ENCODE results near the gene TCF4. TPM values are rescaled to one million over a fixed set of nuclear protein-coding genes. Genes with fewer than 3 reads are reported as not detected.

The TCF4 gene
- total and polyA plus RNA-seq, 8 donors, result 5.1 to 187 (median 39.9) TPM

DNA sequence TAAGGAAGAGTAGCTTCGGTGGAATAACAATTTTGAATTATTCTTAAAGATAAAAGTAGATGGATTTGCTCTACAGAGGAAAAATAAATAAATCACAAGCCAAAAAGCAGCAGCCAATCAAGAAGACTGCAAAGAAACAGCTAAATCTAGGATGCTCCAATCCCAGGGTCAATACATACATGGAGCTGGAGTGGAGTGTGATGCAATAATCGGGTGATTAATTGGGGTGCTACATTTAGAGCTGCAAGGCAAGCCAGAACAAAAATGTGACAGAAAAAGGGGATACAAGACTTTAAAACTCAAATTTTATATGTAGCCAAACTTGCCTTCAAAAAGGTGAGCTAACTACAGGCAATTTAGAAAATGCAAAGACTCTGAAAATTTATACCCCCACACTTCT is 215.8 kb downstream of the TCF4 start:
- Histone ChIP-seq H3K27ac (no peak overlapping the region), H3K9me3 (peaks cover 0 to 6% (median 3%) of the 10 kb centered on the region in 4 donors), H3K4me3 (no peak overlapping the region), H3K27me3 (no peaks in the 10 kb centered on the region), H3K4me1 (no peaks in the 10 kb centered on the region), H3K36me3 (no peaks in the 10 kb centered on the region)
- intact Hi-C loops (cut with DNase I; ENCODE audit: low total_unique reads), result no loop called here
- TF ChIP-seq POLR2A (IDR thresholded peaks at IDR 0.05), result no peak
- TF ChIP-seq POLR2AphosphoS5 (IDR thresholded peaks at IDR 0.05), result no peak
- no peak for DNase-seq
- WGBS, 5 donors, result 67 to 86% (median 72%) methylated on average over 2 of the region's 2 CpGs

DNA sequence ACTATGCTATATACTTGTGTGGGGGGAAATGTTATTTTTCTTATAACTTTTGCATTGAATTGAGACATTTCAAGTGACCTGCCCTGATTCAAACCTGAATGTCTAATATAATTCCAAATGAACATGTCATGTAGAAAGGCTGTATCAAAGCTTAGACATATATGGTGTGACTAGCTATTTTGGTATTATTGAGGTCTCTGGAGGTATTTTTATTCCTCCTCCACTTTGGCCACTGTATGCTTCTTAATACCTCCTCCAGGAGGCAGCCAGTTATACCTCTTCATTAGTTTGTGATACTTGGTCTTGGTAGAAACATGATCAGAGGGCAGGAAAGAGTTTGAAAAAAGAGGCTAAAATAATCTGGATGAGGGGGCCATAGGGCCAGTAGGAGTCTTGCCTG is 217.1 kb downstream of the TCF4 start:
- TF ChIP-seq POLR2AphosphoS5 (IDR thresholded peaks at IDR 0.05) (no peak), EP300 (IDR thresholded peaks at IDR 0.05) (no peak), POLR2A (IDR thresholded peaks at IDR 0.05) (no peak)
- TF ChIP-seq, protein P1, sequence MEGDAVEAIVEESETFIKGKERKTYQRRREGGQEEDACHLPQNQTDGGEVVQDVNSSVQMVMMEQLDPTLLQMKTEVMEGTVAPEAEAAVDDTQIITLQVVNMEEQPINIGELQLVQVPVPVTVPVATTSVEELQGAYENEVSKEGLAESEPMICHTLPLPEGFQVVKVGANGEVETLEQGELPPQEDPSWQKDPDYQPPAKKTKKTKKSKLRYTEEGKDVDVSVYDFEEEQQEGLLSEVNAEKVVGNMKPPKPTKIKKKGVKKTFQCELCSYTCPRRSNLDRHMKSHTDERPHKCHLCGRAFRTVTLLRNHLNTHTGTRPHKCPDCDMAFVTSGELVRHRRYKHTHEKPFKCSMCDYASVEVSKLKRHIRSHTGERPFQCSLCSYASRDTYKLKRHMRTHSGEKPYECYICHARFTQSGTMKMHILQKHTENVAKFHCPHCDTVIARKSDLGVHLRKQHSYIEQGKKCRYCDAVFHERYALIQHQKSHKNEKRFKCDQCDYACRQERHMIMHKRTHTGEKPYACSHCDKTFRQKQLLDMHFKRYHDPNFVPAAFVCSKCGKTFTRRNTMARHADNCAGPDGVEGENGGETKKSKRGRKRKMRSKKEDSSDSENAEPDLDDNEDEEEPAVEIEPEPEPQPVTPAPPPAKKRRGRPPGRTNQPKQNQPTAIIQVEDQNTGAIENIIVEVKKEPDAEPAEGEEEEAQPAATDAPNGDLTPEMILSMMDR (IDR thresholded peaks at IDR 0.05), result no peak
- Histone ChIP-seq H3K27me3 (no peaks in the 10 kb centered on the region), H3K4me1 (no peaks in the 10 kb centered on the region), H3K4me3 (no peak overlapping the region), H3K9me3 (peaks cover 0 to 6% (median 3%) of the 10 kb centered on the region in 4 donors), H3K36me3 (no peaks in the 10 kb centered on the region), H3K27ac (no peak overlapping the region)
- DNase-seq, result no peak
- intact Hi-C loops (cut with DNase I; ENCODE audit: low total_unique reads), result no loop called here

DNA sequence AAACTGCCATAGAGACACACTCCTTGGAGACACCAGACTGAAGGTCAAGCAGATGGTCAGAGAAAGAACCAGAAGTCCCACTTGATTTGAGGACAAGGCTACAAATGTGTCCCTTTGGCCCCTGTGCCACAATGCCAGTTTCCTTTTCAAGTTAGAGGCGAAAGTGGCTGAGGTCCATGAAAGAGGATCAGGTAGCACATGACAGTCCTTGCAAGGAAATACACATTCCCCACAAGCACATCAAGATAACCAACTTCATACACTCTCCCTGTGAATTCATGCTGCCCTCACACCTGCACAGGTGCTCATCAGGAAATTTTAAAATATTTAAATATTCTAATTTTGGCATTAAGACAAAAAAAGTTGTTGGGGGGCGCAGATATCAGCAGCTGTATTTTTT is 218.6 kb downstream of the TCF4 start:
- 89 to 97% (median 94%) methylated on average over 2 of the region's 2 CpGs for WGBS, 5 donors
- no peaks in the 10 kb centered on the region for H3K27me3 ChIP-seq
- H3K9me3 ChIP-seq, result peaks cover 0 to 6% (median 3%) of the 10 kb centered on the region in 4 donors
- H3K4me3 ChIP-seq, result no peak overlapping the region
- TF ChIP-seq POLR2A (IDR thresholded peaks at IDR 0.05) (no peak), POLR2AphosphoS5 (IDR thresholded peaks at IDR 0.05) (no peak), EP300 (IDR thresholded peaks at IDR 0.05) (no peak)
- TF ChIP-seq, protein P1 (IDR thresholded peaks at IDR 0.05), result no peak
- no peak overlapping the region for H3K27ac ChIP-seq
- no peaks in the 10 kb centered on the region for H3K36me3 ChIP-seq
- no peak for DNase-seq
- intact Hi-C loops (cut with DNase I; ENCODE audit: low total_unique reads), result no loop called here
- no peaks in the 10 kb centered on the region for H3K4me1 ChIP-seq

DNA sequence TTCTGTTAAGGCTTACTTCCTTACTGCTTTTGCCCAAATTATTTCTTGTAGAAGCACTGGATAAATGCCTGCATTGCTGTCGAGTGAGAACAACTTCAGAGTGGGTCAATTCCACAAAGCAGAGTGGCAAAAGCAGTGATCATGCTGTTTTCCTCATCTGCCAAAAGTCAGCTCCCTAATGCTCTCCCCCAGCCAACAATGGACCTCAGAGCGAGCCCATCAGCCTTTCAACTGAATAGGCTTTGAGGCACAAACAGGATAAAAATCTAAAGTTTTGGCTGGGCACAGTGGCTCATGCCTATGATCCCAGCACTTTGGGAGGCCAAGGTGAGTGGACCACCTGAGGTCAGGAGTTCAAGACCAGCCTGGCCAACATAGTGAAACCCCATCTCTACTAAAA is 222.7 kb downstream of the TCF4 start:
- intact Hi-C loops (cut with DNase I; ENCODE audit: low total_unique reads), result no loop called here
- WGBS, 5 donors, result 73 to 87% (median 79%) methylated on average over 2 of the region's 2 CpGs
- H3K27ac ChIP-seq, result no peak overlapping the region

DNA sequence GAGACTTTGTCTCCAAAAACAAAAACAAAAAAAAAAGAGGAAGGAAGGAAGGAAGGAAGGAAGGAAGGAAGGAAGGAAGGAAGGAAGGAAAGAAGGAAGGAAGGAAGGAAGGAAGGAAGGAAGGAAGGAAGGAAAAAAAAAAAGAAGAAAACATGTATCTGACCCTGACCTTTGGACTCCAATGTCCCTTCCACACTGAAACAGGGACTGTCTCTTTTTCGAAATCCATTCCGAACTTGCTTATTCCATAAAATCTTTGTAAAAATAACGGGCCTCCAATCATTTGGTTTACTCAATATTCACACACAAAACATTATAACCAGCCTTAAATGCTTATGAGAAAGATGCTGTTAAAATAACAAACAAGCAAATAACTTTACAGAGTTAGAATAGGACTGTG is 225.7 kb downstream of the TCF4 start:
- Histone ChIP-seq H3K36me3 (no peaks in the 10 kb centered on the region), H3K27me3 (no peaks in the 10 kb centered on the region), H3K4me1 (no peaks in the 10 kb centered on the region), H3K4me3 (no peak overlapping the region), H3K9me3 (no peaks in the 10 kb centered on the region), H3K27ac (no peak overlapping the region)
- no peak for TF ChIP-seq POLR2AphosphoS5 (IDR thresholded peaks at IDR 0.05)
- no peak for TF ChIP-seq EP300 (IDR thresholded peaks at IDR 0.05)
- TF ChIP-seq, protein P1 (IDR thresholded peaks at IDR 0.05), result no peak
- TF ChIP-seq POLR2A (IDR thresholded peaks at IDR 0.05), result no peak
- intact Hi-C loops (cut with DNase I; ENCODE audit: low total_unique reads), result no loop called here
- DNase-seq, result no peak
- 85 to 95% (median 90%) methylated on average over 3 of the region's 3 CpGs for WGBS, 5 donors

More for the DNA sequence above, 222.7 kb downstream of the TCF4 start:
- H3K27me3 ChIP-seq, result no peaks in the 10 kb centered on the region
- TF ChIP-seq POLR2AphosphoS5 (IDR thresholded peaks at IDR 0.05), result no peak
- TF ChIP-seq POLR2A (IDR thresholded peaks at IDR 0.05), result no peak
- TF ChIP-seq, protein P1 (IDR thresholded peaks at IDR 0.05), result no peak
- TF ChIP-seq EP300 (IDR thresholded peaks at IDR 0.05), result no peak
- no peaks in the 10 kb centered on the region for H3K36me3 ChIP-seq
- H3K4me3 ChIP-seq, result no peak overlapping the region
- DNase-seq, result no peak
- no peaks in the 10 kb centered on the region for H3K4me1 ChIP-seq
- H3K9me3 ChIP-seq, result no peaks in the 10 kb centered on the region

Measured in stomach (tissue), 9 donors.